Liver (tissue), 9 donors: Measurements from ENCODE around the gene PAK2. TPM values are rescaled to one million over a fixed set of nuclear protein-coding genes. Genes with fewer than 3 reads are reported as not detected.

Experiments
- DNase-seq: peaks from one replicate; pipeline ENCODE4 v3.0.0-alpha.2; 2017; ENCODE audit warnings: low spot score
- H3K27ac ChIP-seq, 2 donors: one replicate each; pipeline ENCODE4 v1.7.0; 2013; ENCODE audit warnings: inconsistent platforms in 2 of 2, low read length in 2 of 2, control low read depth in 1 of 2, low read depth in 1 of 2, mild to moderate bottlenecking in 1 of 2
- H3K27me3 ChIP-seq, 4 donors: one replicate each; pipeline versions ENCODE4 v1.6.1 to v1.7.0; 2013; ENCODE audit warnings: low read length in 3 of 4, inconsistent platforms in 1 of 4, mild to moderate bottlenecking in 1 of 4, moderate library complexity in 1 of 4; ENCODE audit not compliant: control insufficient read depth in 4 of 4, insufficient read depth in 4 of 4
- H3K36me3 ChIP-seq, 4 donors: one replicate each; pipeline versions ENCODE4 v1.6.1 to v1.7.0; 2013; ENCODE audit warnings: low read length in 3 of 4, mild to moderate bottlenecking in 3 of 4, low read depth in 1 of 4, moderate library complexity in 1 of 4; ENCODE audit not compliant: control insufficient read depth in 4 of 4, insufficient read depth in 3 of 4
- H3K4me1 ChIP-seq, 4 donors: one replicate each; pipeline versions ENCODE4 v1.6.1 to v1.7.0; 2013; ENCODE audit warnings: low read length in 3 of 4, mild to moderate bottlenecking in 3 of 4, moderate library complexity in 1 of 4; ENCODE audit not compliant: control insufficient read depth in 4 of 4, insufficient read depth in 4 of 4
- H3K4me3 ChIP-seq, 3 donors: one replicate each; pipeline versions ENCODE4 v1.6.1 to v1.7.0; 2013; ENCODE audit warnings: low read length in 3 of 3, control low read depth in 1 of 3, low read depth in 1 of 3, mild to moderate bottlenecking in 1 of 3
- H3K9ac ChIP-seq, 2 donors: one replicate each; pipeline ENCODE4 v1.7.0; 2013; ENCODE audit warnings: low read length in 2 of 2, mild to moderate bottlenecking in 2 of 2, moderate library complexity in 2 of 2, control low read depth in 1 of 2, low read depth in 1 of 2
- H3K9me3 ChIP-seq, 4 donors: one replicate each; pipeline versions ENCODE4 v1.6.1 to v1.7.0; 2013; ENCODE audit warnings: low read length in 3 of 4; ENCODE audit not compliant: control insufficient read depth in 4 of 4
- FOXA1 ChIP-seq: IDR thresholded peaks from 2 replicates; pipeline ENCODE4 v1.6.1; 2016; ENCODE audit warnings: antibody characterized with exemption
- GABPA ChIP-seq, 2 donors: IDR thresholded peaks in 1 of 2; conservative IDR thresholded peaks in 1 of 2; 2 replicates each; pipeline ENCODE4 v1.6.1; 2016; ENCODE audit warnings: antibody characterized with exemption in 2 of 2, mild to moderate bottlenecking in 1 of 2, moderate library complexity in 1 of 2
- HNF4A ChIP-seq, 2 donors: conservative IDR thresholded peaks; 2 replicates each; pipeline ENCODE4 v1.6.1; 2016; ENCODE audit warnings: antibody characterized with exemption in 2 of 2, mild to moderate bottlenecking in 2 of 2
- HNF4G ChIP-seq: IDR thresholded peaks from 2 replicates; pipeline ENCODE4 v1.6.1; 2016; ENCODE audit warnings: antibody characterized with exemption
- JUND ChIP-seq, 2 donors: IDR thresholded peaks; 2 replicates each; pipeline ENCODE4 v1.6.1; 2016; ENCODE audit warnings: antibody characterized with exemption in 2 of 2
- NR2F2 ChIP-seq: IDR thresholded peaks from 2 replicates; pipeline ENCODE4 v1.6.1; 2016; ENCODE audit warnings: antibody characterized with exemption
- RAD21 ChIP-seq, 2 donors: IDR thresholded peaks; 2 replicates each; pipeline ENCODE4 v1.6.1; 2016; ENCODE audit warnings: antibody characterized with exemption in 2 of 2, mild to moderate bottlenecking in 2 of 2
- SP1 ChIP-seq: IDR thresholded peaks from 2 replicates; pipeline ENCODE4 v1.6.1; 2018; ENCODE audit warnings: antibody characterized with exemption, mild to moderate bottlenecking
- YY1 ChIP-seq: IDR thresholded peaks from 2 replicates; pipeline ENCODE4 v1.6.1; 2016; ENCODE audit warnings: antibody characterized with exemption, mild to moderate bottlenecking
- WGBS: extraction: QIAGEN DNeasy Blood & Tissue Kit; methylation state at CpG from one replicate; pipeline ENCODE4 v1.1.7; 2013; 5-methylcytosine and 5-hydroxymethylcytosine counted together
- polyA plus RNA-seq, 2 donors: library from polyadenylated mRNA; stranded (reverse) in 1 of 2; unstranded in 1 of 2; fragments of 200-250 nt in 1 of 2; fragments of >200 nt in 1 of 2; fragmentation: Nextera tagmentation in 1 of 2; extraction: Ambion mirVana in 1 of 2; gene quantifications; one replicate each; pipeline versions ENCODE4 v1.2.1 to v1.2.3, GENCODE V29; 2013 to 2015
- total RNA-seq, 2 donors: library from RNA; depleted of rRNA; stranded (reverse); fragments of >200 nt; gene quantifications; one replicate each; pipeline ENCODE4 v1.2.3, GENCODE V29; 2014
- TF ChIP-seq, protein P1 (sequence below): IDR thresholded peaks from 2 replicates; pipeline ENCODE4 v1.6.1; 2016; ENCODE audit warnings: antibody characterized with exemption
- TF ChIP-seq, protein P2 (sequence below): IDR thresholded peaks from 2 replicates; pipeline ENCODE4 v1.6.1; 2016; ENCODE audit warnings: antibody characterized with exemption
- TF ChIP-seq, protein P3 (sequence below): IDR thresholded peaks from 2 replicates; pipeline ENCODE4 v1.6.1; 2016; ENCODE audit warnings: antibody characterized with exemption, mild to moderate bottlenecking
- TF ChIP-seq, protein P4 (sequence below): IDR thresholded peaks from 2 replicates; pipeline ENCODE4 v1.6.1; 2016; ENCODE audit warnings: antibody characterized with exemption
- TF ChIP-seq, protein P5 (sequence below): fragments of 150-350 bp; IDR thresholded peaks from 2 replicates; pipeline ENCODE4 v1.5.1; 2017; ENCODE audit warnings: improper control_type of control experiment, low read depth, low read length; ENCODE audit not compliant: missing input control
- donor health status: healthy.
- donor health status: healthy.
- donor health status: healthy.
- donor health status: healthy.
- donor health status: healthy.

PAK2 gene
- total and polyA plus RNA-seq, 4 donors, result 16.0 to 44.3 (median 24.9) TPM

DNA sequence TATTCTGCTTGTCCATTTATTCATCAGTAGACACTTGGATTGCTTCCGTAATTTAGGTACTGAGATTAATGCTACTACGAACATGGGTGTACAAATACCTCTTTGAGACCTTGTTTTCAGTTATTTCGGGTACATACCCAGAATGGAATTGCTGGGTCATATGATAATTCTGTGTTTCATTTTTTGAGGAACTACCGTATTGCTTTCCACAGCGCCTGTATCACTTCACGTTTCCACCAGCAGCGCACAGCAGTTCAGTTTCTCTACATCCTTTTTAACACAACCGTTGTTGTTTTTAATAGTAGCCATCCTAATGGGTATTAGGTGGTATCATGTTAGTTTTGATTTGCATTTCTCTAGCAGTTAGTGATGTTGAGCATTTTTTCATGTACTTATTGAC is 9.5 kb downstream of the PAK2 start:
- Histone ChIP-seq H3K36me3 (peaks cover 0 to 2% (median 0%) of the 10 kb centered on the region in 4 donors), H3K4me1 (peaks cover 0 to 6% (median 0%) of the 10 kb centered on the region in 4 donors), H3K27me3 (no peaks in the 10 kb centered on the region), H3K9me3 (no peaks in the 10 kb centered on the region), H3K4me3 (no peak overlapping the region), H3K9ac (no peak overlapping the region), H3K27ac (no peak overlapping the region)
- TF ChIP-seq YY1 (no peak), NR2F2 (no peak), FOXA1 (no peak), JUND (IDR thresholded peaks at IDR 0.05) (no peak), HNF4G (no peak), SP1 (no peak), GABPA (IDR thresholded peaks at IDR 0.05 in 1 of 2, conservative IDR thresholded peaks at IDR 0.05 in 1 of 2) (no peak), HNF4A (conservative IDR thresholded peaks at IDR 0.05) (no peak)
- TF ChIP-seq, protein P1, sequence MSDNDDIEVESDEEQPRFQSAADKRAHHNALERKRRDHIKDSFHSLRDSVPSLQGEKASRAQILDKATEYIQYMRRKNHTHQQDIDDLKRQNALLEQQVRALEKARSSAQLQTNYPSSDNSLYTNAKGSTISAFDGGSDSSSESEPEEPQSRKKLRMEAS, result no peak
- TF ChIP-seq, protein P2, sequence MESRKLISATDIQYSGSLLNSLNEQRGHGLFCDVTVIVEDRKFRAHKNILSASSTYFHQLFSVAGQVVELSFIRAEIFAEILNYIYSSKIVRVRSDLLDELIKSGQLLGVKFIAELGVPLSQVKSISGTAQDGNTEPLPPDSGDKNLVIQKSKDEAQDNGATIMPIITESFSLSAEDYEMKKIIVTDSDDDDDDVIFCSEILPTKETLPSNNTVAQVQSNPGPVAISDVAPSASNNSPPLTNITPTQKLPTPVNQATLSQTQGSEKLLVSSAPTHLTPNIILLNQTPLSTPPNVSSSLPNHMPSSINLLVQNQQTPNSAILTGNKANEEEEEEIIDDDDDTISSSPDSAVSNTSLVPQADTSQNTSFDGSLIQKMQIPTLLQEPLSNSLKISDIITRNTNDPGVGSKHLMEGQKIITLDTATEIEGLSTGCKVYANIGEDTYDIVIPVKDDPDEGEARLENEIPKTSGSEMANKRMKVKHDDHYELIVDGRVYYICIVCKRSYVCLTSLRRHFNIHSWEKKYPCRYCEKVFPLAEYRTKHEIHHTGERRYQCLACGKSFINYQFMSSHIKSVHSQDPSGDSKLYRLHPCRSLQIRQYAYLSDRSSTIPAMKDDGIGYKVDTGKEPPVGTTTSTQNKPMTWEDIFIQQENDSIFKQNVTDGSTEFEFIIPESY, result no peak
- 82% methylated on average over 8 of the region's 8 CpGs for WGBS
- no peak for DNase-seq

DNA sequence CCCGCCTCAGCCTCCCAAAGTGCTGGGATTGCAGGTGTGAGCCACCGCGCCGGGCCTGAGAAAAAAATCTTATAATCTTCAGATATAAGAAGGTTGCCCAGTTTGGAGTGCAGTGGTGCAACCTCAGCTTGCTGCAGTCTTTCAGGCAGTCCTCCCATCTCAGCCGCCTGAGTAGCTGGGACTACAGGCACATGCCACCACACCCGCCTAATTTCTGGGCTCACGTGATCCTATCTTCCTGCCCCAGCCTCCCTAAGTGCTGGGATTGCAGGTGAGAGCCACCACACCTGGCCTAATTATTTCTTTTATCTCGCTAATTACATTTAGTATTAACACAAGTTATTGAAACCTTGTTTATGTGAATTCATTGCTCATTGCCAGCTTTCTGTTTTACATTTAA is 13.5 kb downstream of the PAK2 start:
- WGBS, result 98% methylated on average over 8 of the region's 8 CpGs
- H3K27ac ChIP-seq, result no peak overlapping the region

More for the DNA sequence above, 13.5 kb downstream of the PAK2 start:
- H3K36me3 ChIP-seq, result peaks cover 0 to 3% (median 2%) of the 10 kb centered on the region in 4 donors
- H3K27me3 ChIP-seq, result no peaks in the 10 kb centered on the region
- H3K9ac ChIP-seq, result no peak overlapping the region
- H3K4me3 ChIP-seq, result no peak overlapping the region
- TF ChIP-seq NR2F2, result no peak
- no peak for TF ChIP-seq RAD21 (IDR thresholded peaks at IDR 0.05)
- TF ChIP-seq HNF4A (conservative IDR thresholded peaks at IDR 0.05), result no peak
- TF ChIP-seq, protein P3, sequence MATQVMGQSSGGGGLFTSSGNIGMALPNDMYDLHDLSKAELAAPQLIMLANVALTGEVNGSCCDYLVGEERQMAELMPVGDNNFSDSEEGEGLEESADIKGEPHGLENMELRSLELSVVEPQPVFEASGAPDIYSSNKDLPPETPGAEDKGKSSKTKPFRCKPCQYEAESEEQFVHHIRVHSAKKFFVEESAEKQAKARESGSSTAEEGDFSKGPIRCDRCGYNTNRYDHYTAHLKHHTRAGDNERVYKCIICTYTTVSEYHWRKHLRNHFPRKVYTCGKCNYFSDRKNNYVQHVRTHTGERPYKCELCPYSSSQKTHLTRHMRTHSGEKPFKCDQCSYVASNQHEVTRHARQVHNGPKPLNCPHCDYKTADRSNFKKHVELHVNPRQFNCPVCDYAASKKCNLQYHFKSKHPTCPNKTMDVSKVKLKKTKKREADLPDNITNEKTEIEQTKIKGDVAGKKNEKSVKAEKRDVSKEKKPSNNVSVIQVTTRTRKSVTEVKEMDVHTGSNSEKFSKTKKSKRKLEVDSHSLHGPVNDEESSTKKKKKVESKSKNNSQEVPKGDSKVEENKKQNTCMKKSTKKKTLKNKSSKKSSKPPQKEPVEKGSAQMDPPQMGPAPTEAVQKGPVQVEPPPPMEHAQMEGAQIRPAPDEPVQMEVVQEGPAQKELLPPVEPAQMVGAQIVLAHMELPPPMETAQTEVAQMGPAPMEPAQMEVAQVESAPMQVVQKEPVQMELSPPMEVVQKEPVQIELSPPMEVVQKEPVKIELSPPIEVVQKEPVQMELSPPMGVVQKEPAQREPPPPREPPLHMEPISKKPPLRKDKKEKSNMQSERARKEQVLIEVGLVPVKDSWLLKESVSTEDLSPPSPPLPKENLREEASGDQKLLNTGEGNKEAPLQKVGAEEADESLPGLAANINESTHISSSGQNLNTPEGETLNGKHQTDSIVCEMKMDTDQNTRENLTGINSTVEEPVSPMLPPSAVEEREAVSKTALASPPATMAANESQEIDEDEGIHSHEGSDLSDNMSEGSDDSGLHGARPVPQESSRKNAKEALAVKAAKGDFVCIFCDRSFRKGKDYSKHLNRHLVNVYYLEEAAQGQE, result no peak
- TF ChIP-seq, protein P4, sequence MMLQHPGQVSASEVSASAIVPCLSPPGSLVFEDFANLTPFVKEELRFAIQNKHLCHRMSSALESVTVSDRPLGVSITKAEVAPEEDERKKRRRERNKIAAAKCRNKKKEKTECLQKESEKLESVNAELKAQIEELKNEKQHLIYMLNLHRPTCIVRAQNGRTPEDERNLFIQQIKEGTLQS, result no peak
- TF ChIP-seq, protein P5, sequence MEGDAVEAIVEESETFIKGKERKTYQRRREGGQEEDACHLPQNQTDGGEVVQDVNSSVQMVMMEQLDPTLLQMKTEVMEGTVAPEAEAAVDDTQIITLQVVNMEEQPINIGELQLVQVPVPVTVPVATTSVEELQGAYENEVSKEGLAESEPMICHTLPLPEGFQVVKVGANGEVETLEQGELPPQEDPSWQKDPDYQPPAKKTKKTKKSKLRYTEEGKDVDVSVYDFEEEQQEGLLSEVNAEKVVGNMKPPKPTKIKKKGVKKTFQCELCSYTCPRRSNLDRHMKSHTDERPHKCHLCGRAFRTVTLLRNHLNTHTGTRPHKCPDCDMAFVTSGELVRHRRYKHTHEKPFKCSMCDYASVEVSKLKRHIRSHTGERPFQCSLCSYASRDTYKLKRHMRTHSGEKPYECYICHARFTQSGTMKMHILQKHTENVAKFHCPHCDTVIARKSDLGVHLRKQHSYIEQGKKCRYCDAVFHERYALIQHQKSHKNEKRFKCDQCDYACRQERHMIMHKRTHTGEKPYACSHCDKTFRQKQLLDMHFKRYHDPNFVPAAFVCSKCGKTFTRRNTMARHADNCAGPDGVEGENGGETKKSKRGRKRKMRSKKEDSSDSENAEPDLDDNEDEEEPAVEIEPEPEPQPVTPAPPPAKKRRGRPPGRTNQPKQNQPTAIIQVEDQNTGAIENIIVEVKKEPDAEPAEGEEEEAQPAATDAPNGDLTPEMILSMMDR, result no peak
- no peak for DNase-seq
- H3K9me3 ChIP-seq, result peaks cover 3 to 8% (median 5%) of the 10 kb centered on the region in 4 donors
- H3K4me1 ChIP-seq, result peaks cover 0 to 2% (median 0%) of the 10 kb centered on the region in 4 donors
